Inflammatory macrophage treated with lipopolysaccharide for 1 hour (primary cell): Measurements from ENCODE around the gene AIF1L.

Experiments used
- DNase-seq, 2 donors: peaks; one replicate each; pipeline ENCODE4 v3.0.0-alpha.2; 2020 to 2022

AIF1L gene

DNA sequence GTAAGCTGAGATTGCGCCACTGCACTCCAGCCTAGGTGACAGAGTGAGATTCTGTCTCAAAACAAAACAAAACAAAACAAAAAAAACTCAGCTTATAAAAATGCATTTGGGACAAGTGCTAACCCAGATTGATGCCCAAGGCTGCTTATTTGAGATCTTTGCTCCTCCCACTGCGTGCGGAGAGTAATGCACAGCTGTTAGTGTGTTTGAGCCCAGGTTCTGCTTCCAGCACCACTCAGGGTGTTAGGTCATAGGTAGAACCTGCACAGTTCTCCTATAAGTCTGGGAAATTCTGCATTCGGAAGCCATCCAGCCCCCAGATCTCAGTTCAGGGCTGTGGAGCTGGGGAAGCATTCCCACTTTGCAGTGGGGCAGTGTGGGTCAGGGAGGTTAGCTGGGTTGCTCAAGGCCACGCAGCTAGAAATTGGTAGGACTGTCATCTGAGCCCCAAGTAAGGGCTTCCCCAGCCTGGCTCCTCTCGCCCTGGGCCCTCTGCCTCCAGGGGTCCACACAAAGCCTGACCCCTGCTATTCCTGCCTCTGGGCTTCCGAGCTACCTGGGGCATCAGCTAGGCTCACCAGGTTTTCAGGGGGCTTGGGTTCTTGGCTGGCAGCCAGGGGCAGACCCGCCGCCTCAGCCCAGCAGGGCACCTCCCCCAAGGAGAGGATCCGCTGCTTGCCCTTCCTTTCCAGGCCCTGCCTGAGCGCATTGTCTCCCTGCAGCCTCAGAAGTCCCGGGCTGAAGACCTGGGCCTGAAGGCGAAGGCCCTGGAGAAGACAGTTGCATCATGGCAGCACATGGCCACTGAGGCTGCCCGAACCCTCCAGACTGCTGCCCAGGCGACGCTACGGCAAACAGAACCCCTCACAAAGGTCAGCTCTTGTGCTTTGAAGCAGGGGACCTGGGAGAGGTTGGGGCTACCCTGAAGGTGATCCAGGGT is 17.6 kb upstream of the AIF1L start:
- DNase-seq, result no peak

DNA sequence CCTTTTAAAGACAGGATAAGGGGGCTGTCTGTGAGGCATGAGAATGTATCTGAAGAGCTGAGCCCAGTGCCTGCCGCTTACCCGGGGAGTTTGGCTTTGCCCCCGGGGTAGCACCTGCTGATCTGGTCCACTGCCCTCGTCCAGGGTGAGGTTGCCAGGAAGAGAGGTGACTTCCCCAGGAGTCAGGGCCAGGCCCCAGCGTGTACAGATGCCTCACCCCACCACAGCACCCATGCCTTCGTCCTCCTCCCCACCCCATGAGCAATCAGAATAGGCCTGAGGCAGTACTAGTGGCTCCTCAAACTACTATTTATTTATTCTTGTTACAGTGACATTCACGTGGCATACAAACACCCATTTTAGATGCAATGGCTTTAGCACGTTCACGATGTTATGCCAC is 15.7 kb upstream of the AIF1L start:
- no peak for DNase-seq

- DNase-seq, result no peak
Observed at GRCh38 chr9:131081868-131082267, 14.5 kb upstream of the AIF1L start.

- no peak for DNase-seq
Observed at GRCh38 chr9:131082774-131083512, 13.4 kb upstream of the AIF1L start.

GRCh38 chr9:131084661-131085369 is 11.5 kb upstream of the AIF1L start:
- no peak for DNase-seq

DNA sequence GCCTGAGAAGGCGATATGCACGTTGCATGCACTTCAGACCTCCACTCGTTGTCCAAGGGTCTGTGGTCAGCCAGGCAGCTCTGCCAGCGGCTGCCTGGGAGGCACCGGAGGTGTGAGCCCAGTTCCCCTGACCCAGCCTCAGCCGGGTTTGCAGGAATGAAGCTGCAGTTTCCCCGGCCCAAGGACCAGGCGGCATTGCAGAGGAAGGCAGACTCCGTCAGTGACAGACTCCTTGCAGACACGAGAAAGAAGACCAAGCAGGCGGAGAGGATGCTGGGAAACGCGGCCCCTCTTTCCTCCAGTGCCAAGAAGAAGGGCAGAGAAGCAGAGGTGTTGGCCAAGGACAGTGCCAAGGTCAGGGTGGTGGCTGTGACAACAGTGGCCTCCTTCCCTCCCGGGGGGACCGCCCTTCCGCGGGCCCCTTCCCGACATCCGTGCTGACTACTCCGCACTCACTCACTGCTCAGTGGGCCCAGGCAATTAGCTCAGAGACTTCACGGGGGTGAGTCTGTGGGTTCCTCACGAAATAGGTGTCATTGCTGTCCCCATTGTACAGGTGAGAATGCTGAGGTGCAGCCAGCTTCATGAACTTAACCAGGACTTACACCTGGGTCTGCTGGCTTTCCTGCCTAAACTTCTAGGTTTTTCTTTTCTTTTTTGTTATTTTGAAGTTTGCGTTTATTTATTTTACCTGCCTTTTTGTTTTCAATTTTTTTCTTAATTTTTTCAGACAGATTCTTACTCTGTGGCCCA is 10.8 kb upstream of the AIF1L start:
- no peak for DNase-seq

- no peak for DNase-seq
Observed at GRCh38 chr9:131087354-131087893, 8.9 kb upstream of the AIF1L start.

DNA sequence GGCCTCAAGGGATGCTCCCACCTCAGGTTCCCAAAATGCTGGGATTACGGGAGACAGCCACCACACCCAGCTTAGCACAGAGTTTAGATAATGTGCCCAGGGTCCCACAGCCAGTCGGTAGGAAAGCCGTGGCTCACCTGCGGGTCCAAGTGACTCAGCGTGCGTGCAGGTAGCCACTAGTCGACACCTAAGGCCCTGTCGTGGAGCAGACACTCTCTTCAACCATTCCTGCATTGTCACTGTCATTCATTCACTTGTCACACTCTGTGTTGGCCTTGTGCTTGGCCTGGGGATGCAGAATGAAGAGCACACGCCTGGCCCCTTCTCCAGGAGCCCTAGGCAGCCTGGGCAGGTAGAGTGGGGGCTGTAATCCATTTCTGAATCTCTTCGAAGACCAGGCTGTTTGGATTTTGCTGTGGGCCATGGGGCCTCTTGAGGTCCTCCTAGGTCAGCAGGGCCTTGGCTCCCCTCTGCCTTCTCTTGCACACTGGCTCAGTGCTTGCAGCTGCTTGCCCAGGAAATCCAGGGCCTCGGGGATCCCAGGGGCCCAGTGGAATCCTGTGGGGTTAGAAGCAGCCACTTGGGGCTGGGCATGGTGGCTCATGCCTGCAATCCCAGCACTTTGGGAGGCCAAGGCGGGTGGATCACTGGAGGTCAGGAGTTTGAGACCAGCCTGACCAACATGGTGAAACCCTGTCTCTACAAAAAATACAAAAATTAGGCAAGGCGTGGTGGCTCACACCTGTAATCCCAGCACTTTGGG is 6.1 kb upstream of the AIF1L start:
- DNase-seq, result no peak

- DNase-seq, result no peak
Observed at GRCh38 chr9:131091352-131091992, 4.9 kb upstream of the AIF1L start.

DNA sequence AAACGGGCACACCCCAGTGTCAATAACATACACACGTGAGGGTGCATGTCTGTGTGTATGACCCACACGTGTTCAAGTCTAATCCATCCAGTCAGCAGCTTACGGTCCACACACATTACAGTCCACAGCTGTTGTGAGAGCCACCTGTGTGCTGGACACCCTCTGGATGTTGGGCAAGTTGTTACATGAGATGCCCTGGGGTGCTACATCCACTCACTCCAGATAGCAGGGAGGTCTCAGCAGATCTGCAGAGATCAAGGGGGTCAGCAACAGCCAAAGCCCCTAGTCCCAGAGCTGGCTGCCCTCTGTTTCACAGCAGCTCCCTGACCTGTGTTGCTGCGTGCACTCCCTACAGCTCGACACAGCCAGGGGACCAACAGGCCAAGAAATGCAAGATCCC is 4.3 kb upstream of the AIF1L start:
- DNase-seq, result no peak

DNA sequence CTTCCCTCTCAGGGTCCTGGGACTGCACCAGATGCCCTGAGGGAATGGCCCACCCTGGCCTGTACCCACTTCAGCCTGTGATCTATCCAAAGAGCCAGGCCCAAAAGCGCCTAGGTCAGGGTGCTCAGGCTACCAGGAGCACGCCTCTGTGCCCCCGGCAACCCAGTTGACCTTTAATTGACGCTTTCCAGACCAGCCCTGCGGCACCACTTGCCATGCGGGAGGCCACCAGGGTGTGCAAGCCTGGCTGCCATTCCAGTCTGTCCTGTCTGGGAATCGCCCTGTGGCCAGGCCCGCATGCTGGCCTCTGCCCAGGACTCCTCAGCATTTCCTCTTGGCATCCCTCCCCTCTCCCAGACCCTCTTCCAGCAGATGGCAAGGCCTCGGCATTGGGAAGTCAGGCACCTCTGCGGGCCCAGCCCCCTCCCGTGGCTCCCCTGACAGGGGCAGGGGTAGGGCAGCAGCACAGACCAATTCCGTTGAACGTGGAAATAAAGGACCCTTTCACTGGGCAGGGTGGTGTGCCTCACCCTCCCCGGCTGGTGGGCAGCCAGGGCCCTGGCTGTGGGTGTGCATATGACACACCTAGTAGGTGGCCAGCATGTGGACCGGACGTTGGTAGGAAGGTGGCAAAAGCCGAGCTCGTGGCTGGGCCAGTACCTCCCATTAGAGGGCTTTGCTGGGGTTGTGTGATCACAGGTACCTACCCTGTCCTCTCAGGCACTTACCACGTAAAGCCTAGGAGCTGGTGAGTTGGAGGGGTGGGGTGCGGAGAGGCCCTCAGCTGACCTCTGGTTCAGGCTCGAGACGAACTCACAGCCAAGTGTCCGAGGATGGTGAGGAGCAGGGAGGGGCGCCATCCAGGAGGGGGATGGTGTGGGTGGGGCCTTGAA is 3.5 kb upstream of the AIF1L start:
- DNase-seq, result no peak

GRCh38 chr9:131094015-131094414 is 2.3 kb upstream of the AIF1L start:
- no peak for DNase-seq

- no peak for DNase-seq
Observed at GRCh38 chr9:131094622-131095021, 1.7 kb upstream of the AIF1L start.

DNA sequence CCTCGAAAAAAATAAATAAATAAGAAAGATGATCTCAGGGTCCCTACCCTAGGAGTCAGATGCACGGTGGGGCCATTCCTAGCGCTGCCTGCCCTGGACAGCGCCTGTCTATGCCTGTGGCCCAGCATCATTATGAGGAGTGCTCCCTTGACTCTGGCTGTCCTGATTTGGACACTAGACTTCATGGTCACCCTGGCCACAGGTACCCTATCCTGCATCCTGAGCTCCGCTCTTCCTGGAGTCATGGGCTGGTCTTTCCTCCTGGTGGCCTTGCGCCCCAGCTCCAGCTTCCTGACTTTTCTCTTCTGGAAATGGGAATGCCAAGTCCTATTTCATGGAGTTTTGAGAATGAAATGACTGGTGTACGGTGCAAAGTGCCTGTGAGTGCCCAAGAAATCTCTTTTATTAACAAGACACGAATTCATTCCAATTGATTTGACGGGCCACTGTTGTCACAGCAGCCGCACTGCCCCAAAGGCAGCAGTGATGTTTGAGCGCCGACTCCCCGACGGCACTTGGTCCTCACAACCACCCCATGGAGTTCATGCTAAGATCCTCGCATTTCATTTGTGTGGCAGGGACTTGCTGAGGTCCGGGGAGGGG is 564 bp upstream of the AIF1L start:
- DNase-seq, result no peak

GRCh38 chr9:131097126-131097947 is 1.0 kb downstream of the AIF1L start:
- DNase-seq, result no peak

DNA sequence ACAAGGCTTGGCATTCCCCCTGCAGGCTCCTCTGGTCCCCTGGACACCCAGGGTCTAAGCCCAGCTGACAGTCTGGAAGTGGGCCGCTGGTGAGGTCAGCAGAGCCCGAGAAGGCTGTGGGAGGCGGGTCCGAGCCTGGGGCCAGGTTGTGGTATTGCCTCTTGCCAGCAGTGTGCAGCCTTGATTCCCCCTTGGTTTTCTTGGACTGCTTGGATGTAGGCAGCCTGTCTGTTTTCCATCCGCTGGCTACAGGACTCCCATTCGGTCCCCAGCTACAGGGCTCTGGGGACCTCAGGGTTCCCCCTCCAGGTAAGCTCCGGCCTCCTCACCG is 1.6 kb downstream of the AIF1L start:
- no peak for DNase-seq

DNA sequence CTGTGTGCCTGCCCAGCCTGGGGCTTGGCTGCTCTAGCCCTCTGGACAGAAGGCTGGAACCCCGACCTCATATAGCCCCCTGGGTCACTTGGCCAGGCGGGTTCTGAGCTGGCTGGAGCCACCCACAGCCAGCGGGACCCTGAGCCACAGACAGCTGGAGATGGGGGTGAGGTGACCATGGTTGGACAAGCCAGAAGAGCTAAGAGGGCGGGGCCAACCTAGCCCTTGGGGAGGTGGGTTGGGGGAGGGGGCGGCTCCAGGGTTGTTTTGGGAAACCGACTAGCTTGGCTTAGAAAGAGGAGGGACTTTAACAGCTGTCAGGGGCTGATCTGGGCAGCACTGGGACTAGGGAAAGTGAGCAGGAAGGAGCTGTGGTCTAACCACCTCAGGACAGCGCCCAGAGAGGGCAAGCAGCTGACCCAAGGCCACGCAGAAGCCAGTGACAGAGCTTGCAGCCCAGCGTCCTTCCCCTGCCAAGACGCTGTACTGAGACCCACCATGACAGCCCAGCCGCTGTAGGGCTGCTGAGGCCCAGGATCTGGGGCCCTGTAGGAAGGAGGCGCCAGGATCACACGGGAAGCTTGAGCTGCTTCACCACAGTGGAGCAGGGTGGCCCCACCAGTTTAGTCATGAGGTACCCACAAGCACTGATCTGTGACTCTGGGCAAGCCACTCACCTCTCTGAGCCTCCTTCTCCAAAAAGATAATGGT is 2.2 kb downstream of the AIF1L start:
- DNase-seq, result no peak

- DNase-seq, result no peak
Observed at GRCh38 chr9:131099102-131099606, 2.8 kb downstream of the AIF1L start.
